Activated T-cell treated with anti-CD3 and anti-CD28 coated beads, Interleukin-2, amount 50 U/mL, for 24 hours (primary cell): Measurements from ENCODE around the gene PSMD8.
A peak's percentile ranks its signal among the peaks of the same experiment; 100 is the strongest.
"Not testable (repeated sequence)": the region's sequence is repeated elsewhere in the genome, so short reads cannot be mapped to it uniquely, and the experiment has no call there.

Source experiments
- DNase-seq: peaks from one replicate; pipeline ENCODE4 v3.0.0-alpha.2; 2020
- H3K27ac Mint-ChIP-seq: 2 replicates; pipeline ENCODE4 v1.8.0; 2020; ENCODE audit warnings: mild to moderate bottlenecking, mixed read lengths
- H3K27me3 Mint-ChIP-seq: 2 replicates; pipeline ENCODE4 v1.8.0; 2020; ENCODE audit warnings: mixed read lengths
- H3K36me3 Mint-ChIP-seq: 2 replicates; pipeline ENCODE4 v1.8.0; 2020; ENCODE audit warnings: low read depth, mixed read lengths
- H3K4me1 Mint-ChIP-seq: 2 replicates; pipeline ENCODE4 v1.8.0; 2020; ENCODE audit warnings: low read depth, mixed read lengths
- H3K4me3 Mint-ChIP-seq: 2 replicates; pipeline ENCODE4 v1.8.0; 2020; ENCODE audit warnings: mild to moderate bottlenecking, moderate library complexity, mixed read lengths
- H3K9me3 Mint-ChIP-seq: 2 replicates; pipeline ENCODE4 v1.8.0; 2020; ENCODE audit warnings: mixed read lengths

Gene PSMD8

GRCh38 chr19:38404858-38405257 lies 30.5 kb downstream of the PSMD8 start:
- Mint-ChIP-seq H3K4me1 (peaks cover 15% of the 10 kb centered on the region), H3K36me3 (peaks cover 33% of the 10 kb centered on the region), H3K27me3 (no peaks in the 10 kb centered on the region), H3K27ac (no peak overlapping the region), H3K9me3 (no peaks in the 10 kb centered on the region), H3K4me3 (peak overlapping the region; percentile 84)
- DNase-seq, result no peak

DNA sequence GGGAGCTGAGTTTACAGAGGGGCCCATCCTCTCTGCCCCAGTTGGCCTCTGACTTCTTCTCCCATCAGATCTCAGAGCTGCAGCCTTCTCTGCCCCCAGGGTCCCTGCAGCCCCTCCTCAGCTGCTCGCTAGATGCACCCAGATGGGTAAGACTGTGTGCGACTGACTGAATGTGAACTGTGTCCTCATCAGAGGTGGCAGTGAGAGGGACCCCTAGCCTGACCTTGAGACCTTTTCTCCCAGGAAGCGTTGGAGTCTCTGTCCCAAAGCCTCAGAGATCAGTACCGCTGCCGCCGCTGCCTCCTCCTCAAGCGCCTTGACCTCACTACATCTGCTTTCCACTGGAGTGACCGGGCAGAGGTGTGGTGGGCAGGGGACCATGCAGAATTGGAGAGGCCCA lies 30.9 kb downstream of the PSMD8 start:
- DNase-seq, result no peak
- peaks cover 34% of the 10 kb centered on the region for H3K36me3 Mint-ChIP-seq
- H3K27me3 Mint-ChIP-seq, result no peaks in the 10 kb centered on the region
- H3K9me3 Mint-ChIP-seq, result no peaks in the 10 kb centered on the region
- H3K4me3 Mint-ChIP-seq, result no peak overlapping the region
- peaks cover 15% of the 10 kb centered on the region for H3K4me1 Mint-ChIP-seq
- H3K27ac Mint-ChIP-seq, result peak overlapping the region; percentile 50

GRCh38 chr19:38409631-38410133 lies 35.3 kb downstream of the PSMD8 start:
- no peak for DNase-seq
- peaks cover 2% of the 10 kb centered on the region for H3K4me1 Mint-ChIP-seq
- H3K27ac Mint-ChIP-seq, result peak overlapping the region; percentile 2
- H3K36me3 Mint-ChIP-seq, result peaks cover 35% of the 10 kb centered on the region
- H3K9me3 Mint-ChIP-seq, result no peaks in the 10 kb centered on the region
- H3K27me3 Mint-ChIP-seq, result no peaks in the 10 kb centered on the region
- no peak overlapping the region for H3K4me3 Mint-ChIP-seq

GRCh38 chr19:38410407-38410806 lies 36.0 kb downstream of the PSMD8 start:
- H3K9me3 Mint-ChIP-seq, H3K4me1 Mint-ChIP-seq, H3K27ac Mint-ChIP-seq, DNase-seq, H3K27me3 Mint-ChIP-seq, H3K4me3 Mint-ChIP-seq: not testable (repeated sequence)
- peaks cover 28% of the 10 kb centered on the region for H3K36me3 Mint-ChIP-seq

GRCh38 chr19:38411041-38411712 lies 36.8 kb downstream of the PSMD8 start:
- Mint-ChIP-seq H3K27me3 (no peaks in the 10 kb centered on the region), H3K36me3 (peaks cover 25% of the 10 kb centered on the region), H3K27ac (no peak overlapping the region), H3K9me3 (no peaks in the 10 kb centered on the region), H3K4me1 (no peaks in the 10 kb centered on the region), H3K4me3 (no peak overlapping the region)
- DNase-seq, result no peak

- not testable (repeated sequence) for H3K9me3 Mint-ChIP-seq, DNase-seq, H3K27me3 Mint-ChIP-seq, H3K4me1 Mint-ChIP-seq, H3K27ac Mint-ChIP-seq, H3K4me3 Mint-ChIP-seq
- peaks cover 20% of the 10 kb centered on the region for H3K36me3 Mint-ChIP-seq
Measured at GRCh38 chr19:38411898-38412297, 37.5 kb downstream of the PSMD8 start.

DNA sequence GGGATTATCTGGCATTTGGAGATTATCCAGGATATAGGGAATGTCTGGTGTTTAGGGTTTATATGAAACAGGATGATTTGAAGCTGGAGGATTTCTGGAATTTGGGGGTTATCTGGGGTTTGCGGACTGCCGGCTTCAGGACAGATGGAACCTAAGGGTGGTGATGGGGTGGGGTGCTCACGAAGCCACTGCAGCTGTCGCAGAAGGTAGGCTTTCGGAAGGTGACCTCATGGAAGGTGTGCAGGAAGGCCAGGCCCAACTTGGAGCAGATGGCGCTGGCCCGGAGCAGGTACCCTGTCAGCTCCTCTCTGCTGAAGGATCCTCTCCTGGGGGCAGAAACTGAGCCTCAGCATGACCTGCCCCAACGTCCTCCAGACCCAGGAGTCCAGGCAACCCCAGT lies 38.1 kb downstream of the PSMD8 start:
- Mint-ChIP-seq H3K36me3 (peaks cover 15% of the 10 kb centered on the region), H3K9me3 (no peaks in the 10 kb centered on the region), H3K4me3 (no peak overlapping the region), H3K27ac (no peak overlapping the region), H3K27me3 (no peaks in the 10 kb centered on the region), H3K4me1 (peaks cover 10% of the 10 kb centered on the region)
- no peak for DNase-seq

- Mint-ChIP-seq H3K4me1 (peaks cover 14% of the 10 kb centered on the region), H3K27ac (no peak overlapping the region), H3K9me3 (no peaks in the 10 kb centered on the region), H3K36me3 (peaks cover 13% of the 10 kb centered on the region), H3K4me3 (no peak overlapping the region), H3K27me3 (no peaks in the 10 kb centered on the region)
- no peak for DNase-seq
Measured at GRCh38 chr19:38412961-38413360, 38.6 kb downstream of the PSMD8 start.

DNA sequence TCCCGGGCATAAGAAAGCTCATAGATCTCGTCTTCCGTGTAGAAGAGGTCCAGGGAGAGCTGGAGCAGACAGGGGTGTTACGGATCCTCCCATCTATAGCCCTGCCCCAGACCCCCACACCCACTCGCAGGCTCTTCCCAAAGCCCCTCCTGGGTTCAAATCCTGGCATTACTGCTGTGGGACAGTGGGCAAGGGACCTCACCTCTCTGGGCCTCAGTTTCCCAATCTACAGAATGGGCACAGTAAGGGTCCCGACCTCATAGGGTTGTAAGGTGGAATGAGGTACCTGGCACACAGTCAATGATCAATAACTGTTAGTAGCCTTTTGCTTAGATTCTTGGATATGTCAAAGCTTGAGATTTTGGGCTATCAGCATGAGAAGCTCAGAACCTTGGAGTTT lies 39.0 kb downstream of the PSMD8 start:
- peaks cover 11% of the 10 kb centered on the region for H3K36me3 Mint-ChIP-seq
- no peak for DNase-seq
- no peaks in the 10 kb centered on the region for H3K27me3 Mint-ChIP-seq
- H3K4me3 Mint-ChIP-seq, result no peak overlapping the region
- no peak overlapping the region for H3K27ac Mint-ChIP-seq
- no peaks in the 10 kb centered on the region for H3K9me3 Mint-ChIP-seq
- H3K4me1 Mint-ChIP-seq, result peaks cover 18% of the 10 kb centered on the region

GRCh38 chr19:38417146-38417543 lies 42.8 kb downstream of the PSMD8 start:
- DNase-seq, result no peak
- Mint-ChIP-seq H3K4me3 (peak overlapping the region; percentile 72), H3K9me3 (no peaks in the 10 kb centered on the region)

DNA sequence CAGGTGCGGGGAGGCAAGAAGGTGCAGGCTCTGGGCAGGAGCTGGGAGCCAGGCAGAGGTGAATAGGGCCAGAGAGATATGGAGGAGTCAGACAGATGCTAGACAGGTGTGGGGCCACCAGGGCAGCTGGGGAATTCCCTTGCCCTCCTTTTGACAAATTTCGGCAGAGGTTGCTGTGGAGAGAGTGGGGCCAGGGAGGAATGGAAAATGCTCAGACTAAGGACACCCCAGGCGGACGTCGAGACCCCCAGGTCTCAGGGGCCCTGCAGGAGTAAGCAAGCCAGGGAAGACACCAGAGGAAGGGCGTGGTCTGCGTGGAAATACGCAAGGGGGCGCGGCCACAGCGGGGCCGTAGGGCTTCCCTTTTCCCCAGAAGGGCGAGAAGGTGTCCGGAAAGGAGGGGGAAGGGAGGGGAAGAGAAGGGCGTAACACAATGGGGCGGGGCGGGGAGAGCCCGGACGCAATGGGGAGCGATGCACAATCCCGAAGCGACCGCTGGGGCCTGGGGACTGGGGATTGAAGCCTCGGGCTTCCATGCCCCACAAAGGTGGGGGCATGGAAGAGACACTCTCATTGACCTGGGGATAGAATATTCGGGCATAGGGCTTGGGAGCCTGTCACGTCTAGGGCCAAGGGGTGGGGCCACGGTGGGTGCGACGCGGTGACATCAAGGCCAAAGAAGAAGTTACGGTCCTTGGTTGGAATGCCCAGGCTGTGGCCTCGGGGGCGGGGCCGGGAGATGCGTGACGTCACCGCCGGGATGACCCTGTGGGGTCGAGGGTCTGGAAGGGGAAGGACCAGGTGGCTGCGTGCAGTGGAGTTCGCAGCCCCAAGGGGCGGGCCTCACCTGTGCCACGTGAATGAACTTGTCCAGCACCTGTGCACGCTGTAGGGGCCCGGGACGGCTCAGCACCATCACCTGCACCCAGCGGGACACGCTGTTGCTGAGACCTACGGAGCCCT lies 43.5 kb downstream of the PSMD8 start:
- Mint-ChIP-seq H3K36me3 (no peaks in the 10 kb centered on the region), H3K9me3 (no peaks in the 10 kb centered on the region), H3K27ac (peak overlapping the region; percentile 80), H3K4me1 (peaks cover 24% of the 10 kb centered on the region), H3K27me3 (no peaks in the 10 kb centered on the region), H3K4me3 (peak overlapping the region; percentile 72)
- DNase-seq, result peak; percentile 75

More at GRCh38 chr19:38417146-38417543, 42.8 kb downstream of the PSMD8 start:
- H3K27ac Mint-ChIP-seq, result peak overlapping the region; percentile 80
- peaks cover 4% of the 10 kb centered on the region for H3K36me3 Mint-ChIP-seq
- H3K27me3 Mint-ChIP-seq, result no peaks in the 10 kb centered on the region
- H3K4me1 Mint-ChIP-seq, result peaks cover 24% of the 10 kb centered on the region

GRCh38 chr19:38420935-38421334 lies 46.6 kb downstream of the PSMD8 start:
- H3K27ac Mint-ChIP-seq, result no peak overlapping the region
- no peak for DNase-seq
- no peaks in the 10 kb centered on the region for H3K9me3 Mint-ChIP-seq
- no peaks in the 10 kb centered on the region for H3K36me3 Mint-ChIP-seq
- peaks cover 2% of the 10 kb centered on the region for H3K27me3 Mint-ChIP-seq
- H3K4me3 Mint-ChIP-seq, result no peak overlapping the region
- H3K4me1 Mint-ChIP-seq, result peaks cover 31% of the 10 kb centered on the region

DNA sequence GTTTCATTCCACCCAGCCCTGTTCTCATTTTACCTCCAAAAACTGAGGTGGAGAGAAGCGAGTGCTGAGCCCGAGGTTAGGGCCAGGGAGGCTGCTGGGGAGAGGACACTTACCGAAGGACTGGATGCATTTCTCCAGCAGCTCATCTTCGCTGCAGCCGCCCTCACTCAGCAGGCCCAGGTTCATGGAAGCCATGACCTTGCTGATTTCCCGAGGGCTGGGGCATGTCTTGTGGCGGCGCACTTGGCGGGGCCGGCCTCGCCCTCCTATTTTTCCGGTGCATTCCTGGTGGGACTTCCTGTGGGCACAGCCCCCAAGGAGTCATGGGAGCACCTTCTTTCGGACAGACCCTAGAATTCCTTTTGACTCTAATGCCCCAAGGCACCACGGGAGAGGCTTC lies 47.5 kb downstream of the PSMD8 start:
- no peak overlapping the region for H3K4me3 Mint-ChIP-seq
- H3K36me3 Mint-ChIP-seq, result no peaks in the 10 kb centered on the region
- no peaks in the 10 kb centered on the region for H3K9me3 Mint-ChIP-seq
- DNase-seq, result no peak
- peaks cover 34% of the 10 kb centered on the region for H3K4me1 Mint-ChIP-seq
- no peak overlapping the region for H3K27ac Mint-ChIP-seq
- peaks cover 2% of the 10 kb centered on the region for H3K27me3 Mint-ChIP-seq

DNA sequence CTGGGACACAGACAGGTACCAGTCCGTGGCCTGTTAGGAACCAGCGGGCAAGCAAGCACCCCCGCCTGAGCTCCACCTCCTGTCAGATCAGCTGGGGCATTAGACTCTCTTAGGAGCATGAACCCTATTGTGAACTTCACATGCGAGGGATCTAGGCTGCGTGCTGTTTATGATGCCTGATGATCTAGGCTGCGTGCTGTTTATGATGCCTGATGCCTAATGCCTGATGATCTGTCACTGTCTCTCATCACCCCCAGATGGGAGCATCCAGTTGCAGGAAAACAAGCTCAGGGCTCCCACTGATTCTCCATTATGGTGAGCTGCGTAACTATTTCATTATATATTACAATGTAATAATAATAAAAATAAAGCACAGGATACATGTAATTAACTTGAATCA lies 48.1 kb downstream of the PSMD8 start:
- H3K27me3 Mint-ChIP-seq, result peaks cover 2% of the 10 kb centered on the region
- H3K9me3 Mint-ChIP-seq, result peaks cover under 1% of the 10 kb centered on the region
- H3K27ac Mint-ChIP-seq, result no peak overlapping the region
- H3K36me3 Mint-ChIP-seq, result no peaks in the 10 kb centered on the region
- H3K4me1 Mint-ChIP-seq, result peaks cover 34% of the 10 kb centered on the region
- DNase-seq, result no peak
- H3K4me3 Mint-ChIP-seq, result no peak overlapping the region

DNA sequence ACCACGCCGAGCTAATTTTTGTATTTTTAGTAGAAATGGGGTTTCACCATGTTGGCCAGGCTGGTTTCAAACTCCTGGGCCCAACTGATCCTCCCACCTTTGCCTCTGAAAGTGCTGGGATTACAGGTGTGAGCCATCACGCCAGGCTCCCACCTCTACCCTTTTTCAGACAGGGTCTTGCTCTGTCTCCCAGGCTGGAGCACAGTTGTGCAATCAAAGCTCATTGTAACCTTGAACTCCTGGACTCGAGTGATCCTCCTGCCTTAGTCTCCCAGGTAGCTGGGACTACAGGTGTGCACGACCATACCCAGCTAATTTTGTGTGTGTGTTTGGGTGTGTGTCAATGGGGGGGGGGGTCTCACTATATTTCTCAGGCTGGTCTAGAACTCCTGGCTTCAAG lies 49.9 kb downstream of the PSMD8 start:
- no peaks in the 10 kb centered on the region for H3K36me3 Mint-ChIP-seq
- DNase-seq, result no peak
- no peak overlapping the region for H3K4me3 Mint-ChIP-seq
- no peak overlapping the region for H3K27ac Mint-ChIP-seq
- peaks cover 32% of the 10 kb centered on the region for H3K4me1 Mint-ChIP-seq
- peaks cover 2% of the 10 kb centered on the region for H3K9me3 Mint-ChIP-seq
- peaks cover 2% of the 10 kb centered on the region for H3K27me3 Mint-ChIP-seq
